OCI-LY7 (cell line): Measurements from ENCODE around the gene WBP4.

Experiments
- EZH2phosphoT487 ChIP-seq: fragments of 200-600 bp; sonication (generic); IDR thresholded peaks from 2 replicates; pipeline ENCODE4 v1.6.1; 2018; ENCODE audit warnings: low read depth, borderline replicate concordance, mild to moderate bottlenecking, mixed run types, antibody characterized with exemption, low read length, moderate library complexity, mixed read lengths
- TF ChIP-seq, protein P1 (sequence below): fragments of 200-600 bp; sonication (generic); conservative IDR thresholded peaks from 2 replicates; pipeline ENCODE4 v1.5.1; 2014; ENCODE audit warnings: mild to moderate bottlenecking, antibody characterized with exemption, low read length, moderate library complexity, mixed read lengths

DNA sequence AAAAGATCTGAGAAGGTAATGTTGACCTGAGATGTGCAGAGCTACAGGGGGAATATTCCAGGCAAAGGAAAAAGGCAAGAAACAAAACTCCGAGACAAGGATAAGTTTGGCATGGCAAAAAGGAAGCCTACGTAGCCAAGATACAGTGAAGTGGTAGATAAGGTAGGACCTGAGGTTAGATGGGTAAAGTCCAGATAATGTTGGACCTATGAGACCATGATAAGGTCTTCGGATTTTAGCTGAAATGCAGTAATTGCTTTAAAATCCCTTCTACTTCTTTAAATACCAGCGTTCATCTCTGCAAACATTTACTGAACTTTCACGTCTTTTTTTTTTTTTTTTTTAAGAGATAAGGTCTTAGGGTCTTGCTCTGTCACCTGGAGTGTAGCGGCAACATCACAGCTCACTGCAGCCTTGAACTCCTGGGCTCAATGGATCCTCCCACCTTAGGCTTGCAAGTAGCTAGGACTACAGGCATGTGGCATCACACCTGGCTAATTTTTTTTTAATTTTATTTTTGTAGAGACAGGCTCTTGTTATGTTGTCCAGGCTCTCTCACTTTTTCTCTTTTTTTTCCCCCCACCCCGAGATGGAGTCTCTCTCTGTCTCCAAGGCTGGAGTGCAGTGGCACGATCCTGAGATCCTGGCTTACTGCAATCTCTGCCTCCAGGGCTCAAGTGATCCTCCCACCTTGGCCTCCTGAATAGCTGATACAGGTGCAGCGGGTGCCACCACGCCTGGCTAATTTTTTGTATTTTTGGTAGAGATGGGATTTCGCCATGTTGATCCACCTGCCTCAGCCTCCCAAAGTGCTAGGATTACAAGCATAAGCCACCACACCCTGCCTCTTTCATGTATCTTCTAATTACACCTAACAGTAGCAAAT is 4.2 kb upstream of the WBP4 start:
- TF ChIP-seq, protein P1, sequence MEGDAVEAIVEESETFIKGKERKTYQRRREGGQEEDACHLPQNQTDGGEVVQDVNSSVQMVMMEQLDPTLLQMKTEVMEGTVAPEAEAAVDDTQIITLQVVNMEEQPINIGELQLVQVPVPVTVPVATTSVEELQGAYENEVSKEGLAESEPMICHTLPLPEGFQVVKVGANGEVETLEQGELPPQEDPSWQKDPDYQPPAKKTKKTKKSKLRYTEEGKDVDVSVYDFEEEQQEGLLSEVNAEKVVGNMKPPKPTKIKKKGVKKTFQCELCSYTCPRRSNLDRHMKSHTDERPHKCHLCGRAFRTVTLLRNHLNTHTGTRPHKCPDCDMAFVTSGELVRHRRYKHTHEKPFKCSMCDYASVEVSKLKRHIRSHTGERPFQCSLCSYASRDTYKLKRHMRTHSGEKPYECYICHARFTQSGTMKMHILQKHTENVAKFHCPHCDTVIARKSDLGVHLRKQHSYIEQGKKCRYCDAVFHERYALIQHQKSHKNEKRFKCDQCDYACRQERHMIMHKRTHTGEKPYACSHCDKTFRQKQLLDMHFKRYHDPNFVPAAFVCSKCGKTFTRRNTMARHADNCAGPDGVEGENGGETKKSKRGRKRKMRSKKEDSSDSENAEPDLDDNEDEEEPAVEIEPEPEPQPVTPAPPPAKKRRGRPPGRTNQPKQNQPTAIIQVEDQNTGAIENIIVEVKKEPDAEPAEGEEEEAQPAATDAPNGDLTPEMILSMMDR, result no peak
- no peak for TF ChIP-seq EZH2phosphoT487
